Measurements from ENCODE around the gene GOLGA7B.

DNA sequence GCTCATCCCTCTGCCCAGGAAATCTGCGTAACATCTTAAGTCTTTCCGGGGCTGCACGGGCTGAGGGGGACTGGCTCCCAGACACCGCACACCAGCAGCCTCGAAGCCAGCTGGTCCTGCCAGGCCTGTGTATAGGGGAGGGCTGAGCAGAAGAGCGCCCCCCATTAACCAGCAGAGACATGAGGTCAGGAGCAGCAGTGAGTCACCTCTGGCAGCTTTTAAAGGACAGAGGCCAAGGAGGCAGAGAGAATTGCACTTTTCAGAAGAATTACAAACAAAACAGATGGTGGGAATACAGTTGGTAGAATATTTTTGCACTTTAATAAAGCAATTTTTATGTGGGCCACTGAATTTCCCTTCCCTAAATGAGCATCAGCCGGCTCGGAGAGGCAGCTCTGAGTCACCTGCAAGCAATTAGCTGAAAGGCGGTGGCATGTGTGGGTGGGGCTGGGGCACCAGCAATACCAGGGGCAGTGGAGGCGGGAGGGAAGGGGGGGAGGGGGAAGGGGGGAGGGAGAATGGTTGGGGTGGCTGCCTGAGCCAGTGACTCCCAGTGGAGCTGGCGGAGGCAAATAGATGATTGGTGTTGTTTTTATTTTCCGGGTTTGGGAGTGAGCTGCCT lies 39.1 kb downstream of the GOLGA7B start:
- TF ChIP-seq POLR2A (IDR thresholded peaks at IDR 0.05) = no peak
- TF ChIP-seq, protein P1, sequence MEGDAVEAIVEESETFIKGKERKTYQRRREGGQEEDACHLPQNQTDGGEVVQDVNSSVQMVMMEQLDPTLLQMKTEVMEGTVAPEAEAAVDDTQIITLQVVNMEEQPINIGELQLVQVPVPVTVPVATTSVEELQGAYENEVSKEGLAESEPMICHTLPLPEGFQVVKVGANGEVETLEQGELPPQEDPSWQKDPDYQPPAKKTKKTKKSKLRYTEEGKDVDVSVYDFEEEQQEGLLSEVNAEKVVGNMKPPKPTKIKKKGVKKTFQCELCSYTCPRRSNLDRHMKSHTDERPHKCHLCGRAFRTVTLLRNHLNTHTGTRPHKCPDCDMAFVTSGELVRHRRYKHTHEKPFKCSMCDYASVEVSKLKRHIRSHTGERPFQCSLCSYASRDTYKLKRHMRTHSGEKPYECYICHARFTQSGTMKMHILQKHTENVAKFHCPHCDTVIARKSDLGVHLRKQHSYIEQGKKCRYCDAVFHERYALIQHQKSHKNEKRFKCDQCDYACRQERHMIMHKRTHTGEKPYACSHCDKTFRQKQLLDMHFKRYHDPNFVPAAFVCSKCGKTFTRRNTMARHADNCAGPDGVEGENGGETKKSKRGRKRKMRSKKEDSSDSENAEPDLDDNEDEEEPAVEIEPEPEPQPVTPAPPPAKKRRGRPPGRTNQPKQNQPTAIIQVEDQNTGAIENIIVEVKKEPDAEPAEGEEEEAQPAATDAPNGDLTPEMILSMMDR (IDR thresholded peaks at IDR 0.05 in 4 of 5, conservative IDR thresholded peaks at IDR 0.05 in 1 of 5) = no peak
